ENCODE measurements around the gene SIK2. TPM values are rescaled to one million over a fixed set of nuclear protein-coding genes. Genes with fewer than 3 reads are reported as not detected.
"Not testable (repeated sequence)": the region's sequence is repeated elsewhere in the genome, so short reads cannot be mapped to it uniquely, and the experiment has no call there.

SIK2 gene
- total RNA-seq, 2 donors from 2014 or later = 16.2 to 21.3 TPM

- no peak for DNase-seq
- Histone ChIP-seq H3K27me3 (no peaks in the 10 kb centered on the region), H3K4me1 (no peaks in the 10 kb centered on the region), H3K27ac (no peak overlapping the region), H3K4me3 (no peak overlapping the region), H3K9ac (ENCODE audit: low read depth in 2 of 2, low read length in 2 of 2) (no peak overlapping the region), H3K36me3 (no peaks in the 10 kb centered on the region), H3K9me3 (no peaks in the 10 kb centered on the region)
- intact Hi-C loops (cut with DNase I) = no loop called here
- no peak for TF ChIP-seq CTCF (IDR thresholded peaks at IDR 0.05)
Measured at GRCh38 chr11:111655924-111656323, 53.7 kb downstream of the SIK2 start.

GRCh38 chr11:111657905-111658304, 55.7 kb downstream of the SIK2 start:
- H3K27ac ChIP-seq; H3K4me3 ChIP-seq; H3K27me3 ChIP-seq; intact Hi-C loops (cut with DNase I); H3K9me3 ChIP-seq; H3K4me1 ChIP-seq; DNase-seq; H3K9ac ChIP-seq (ENCODE audit: low read depth in 2 of 2, low read length in 2 of 2); H3K36me3 ChIP-seq: not testable (repeated sequence)

GRCh38 chr11:111658493-111658892, 56.2 kb downstream of the SIK2 start:
- H3K36me3 ChIP-seq; H3K27me3 ChIP-seq; H3K9me3 ChIP-seq; DNase-seq; H3K4me3 ChIP-seq; H3K4me1 ChIP-seq; H3K27ac ChIP-seq; H3K9ac ChIP-seq (ENCODE audit: low read depth in 2 of 2, low read length in 2 of 2); intact Hi-C loops (cut with DNase I): not testable (repeated sequence)

GRCh38 chr11:111659201-111660115, 57.2 kb downstream of the SIK2 start:
- no peaks in the 10 kb centered on the region for H3K4me1 ChIP-seq
- H3K4me3 ChIP-seq = no peak overlapping the region
- no peak overlapping the region for H3K27ac ChIP-seq
- H3K27me3 ChIP-seq = no peaks in the 10 kb centered on the region
- no peaks in the 10 kb centered on the region for H3K9me3 ChIP-seq
- no peak for TF ChIP-seq CTCF (IDR thresholded peaks at IDR 0.05)
- no peaks in the 10 kb centered on the region for H3K36me3 ChIP-seq
- no peak for DNase-seq
- intact Hi-C loops (cut with DNase I) = no loop called here
- no peak overlapping the region for H3K9ac ChIP-seq (ENCODE audit: low read depth in 2 of 2, low read length in 2 of 2)

- H3K27me3 ChIP-seq = no peaks in the 10 kb centered on the region
- no peaks in the 10 kb centered on the region for H3K36me3 ChIP-seq
- no peak for TF ChIP-seq CTCF (IDR thresholded peaks at IDR 0.05)
- H3K9ac ChIP-seq (ENCODE audit: low read depth in 2 of 2, low read length in 2 of 2) = no peak overlapping the region
- no peak overlapping the region for H3K4me3 ChIP-seq
- no peaks in the 10 kb centered on the region for H3K9me3 ChIP-seq
- no peak for DNase-seq
- no peaks in the 10 kb centered on the region for H3K4me1 ChIP-seq
- H3K27ac ChIP-seq = no peak overlapping the region
- intact Hi-C loops (cut with DNase I) = no loop called here
Measured at GRCh38 chr11:111660822-111661221, 58.6 kb downstream of the SIK2 start.

- no peak overlapping the region for H3K9ac ChIP-seq (ENCODE audit: low read depth in 2 of 2, low read length in 2 of 2)
- H3K4me1 ChIP-seq = no peaks in the 10 kb centered on the region
- H3K4me3 ChIP-seq = no peak overlapping the region
- DNase-seq = no peak
- intact Hi-C loops (cut with DNase I) = no loop called here
- H3K36me3 ChIP-seq = no peaks in the 10 kb centered on the region
- no peak for TF ChIP-seq CTCF (IDR thresholded peaks at IDR 0.05)
- no peak overlapping the region for H3K27ac ChIP-seq
- no peaks in the 10 kb centered on the region for H3K9me3 ChIP-seq
- no peaks in the 10 kb centered on the region for H3K27me3 ChIP-seq
Measured at GRCh38 chr11:111663820-111664219, 61.6 kb downstream of the SIK2 start.

All from colonic mucosa (tissue), 4 donors.